NCI-H82 (cell line): ENCODE measurements around the gene FAM161A.
"Not testable (repeated sequence)": the region's sequence is repeated elsewhere in the genome, so short reads cannot be mapped to it uniquely, and the experiment has no call there.

Source experiments
- DNase-seq: peaks from one replicate; lab custom pipeline; 2025; lab: John Stamatoyannopoulos, UW

FAM161A gene

GRCh38 chr2:61834893-61835292 lies 19.0 kb downstream of the FAM161A start:
- DNase-seq: no peak

- DNase-seq: no peak
These were observed 19.9 kb downstream of the FAM161A start for GRCh38 chr2:61833971-61834370.

GRCh38 chr2:61832183-61832841 lies 21.5 kb downstream of the FAM161A start:
- DNase-seq: no peak

- no peak for DNase-seq
These were observed 31.6 kb downstream of the FAM161A start for GRCh38 chr2:61822255-61822654.

- peak; percentile 69 for DNase-seq
These were observed 37.1 kb downstream of the FAM161A start for GRCh38 chr2:61816480-61817355.

- no peak for DNase-seq
These were observed 39.2 kb downstream of the FAM161A start for GRCh38 chr2:61814539-61815160.

GRCh38 chr2:61813314-61813713 lies 40.5 kb downstream of the FAM161A start:
- DNase-seq: not testable (repeated sequence)

GRCh38 chr2:61811821-61812220 lies 42.0 kb downstream of the FAM161A start:
- no peak for DNase-seq

- not testable (repeated sequence) for DNase-seq
These were observed 43.7 kb downstream of the FAM161A start for GRCh38 chr2:61810203-61810602.

GRCh38 chr2:61808693-61809092 lies 45.2 kb downstream of the FAM161A start:
- DNase-seq: not testable (repeated sequence)

GRCh38 chr2:61807036-61807757 lies 46.7 kb downstream of the FAM161A start:
- DNase-seq: no peak

GRCh38 chr2:61802548-61802947 lies 51.3 kb downstream of the FAM161A start:
- no peak for DNase-seq

- no peak for DNase-seq
These were observed 54.8 kb downstream of the FAM161A start for GRCh38 chr2:61799099-61799498.

GRCh38 chr2:61797446-61797845 lies 56.4 kb downstream of the FAM161A start:
- not testable (repeated sequence) for DNase-seq

- DNase-seq: no peak
These were observed 58.5 kb downstream of the FAM161A start for GRCh38 chr2:61795408-61795807.

- DNase-seq: peak; percentile 79
These were observed 60.4 kb downstream of the FAM161A start for GRCh38 chr2:61793389-61793836.

GRCh38 chr2:61792355-61792890 lies 61.4 kb downstream of the FAM161A start:
- DNase-seq: no peak

GRCh38 chr2:61789807-61790602 lies 63.9 kb downstream of the FAM161A start:
- DNase-seq: no peak

- no peak for DNase-seq
These were observed 65.8 kb downstream of the FAM161A start for GRCh38 chr2:61787941-61788563.

GRCh38 chr2:61786876-61787275 lies 67.0 kb downstream of the FAM161A start:
- no peak for DNase-seq
